DMS153 treated with DMSO at 0.1 percent for 48 hours (cell line): ENCODE measurements around the gene OR2B2.
"Not testable (repeated sequence)": the region's sequence is repeated elsewhere in the genome, so short reads cannot be mapped to it uniquely, and the experiment has no call there.

Experiments
- DNase-seq: peaks from one replicate; lab custom pipeline; 2025; ENCODE audit not compliant: unreplicated experiment; lab: John Stamatoyannopoulos, UW

OR2B2 gene

DNA sequence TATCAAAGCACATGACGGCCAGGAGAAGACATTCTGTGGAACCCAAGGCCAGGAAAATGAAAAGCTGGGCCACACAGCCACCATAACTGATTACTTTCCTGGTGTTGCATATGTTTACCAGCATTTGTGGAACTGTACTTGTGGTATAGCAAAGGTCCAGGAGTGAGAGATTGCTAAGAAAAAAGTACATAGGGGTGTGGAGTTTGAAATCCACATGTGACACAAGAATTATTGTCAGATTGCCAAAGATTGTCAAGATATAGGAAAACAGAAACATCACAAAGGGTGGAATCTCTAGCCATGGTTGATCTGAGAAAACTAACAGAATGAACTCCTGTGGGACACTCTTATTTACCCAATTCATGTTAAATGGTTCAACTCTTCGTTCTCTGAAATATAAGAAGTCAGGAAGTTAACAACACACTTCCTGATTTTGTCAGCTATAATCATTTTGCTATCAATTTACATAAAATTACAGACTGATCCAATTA lies at the start of gene OR2B2:
Gene OR2B2 (minus strand): TSS at position 441 of the 491 bp plus-strand sequence. CDS start 77 bp downstream, at position 364.
- DNase-seq, result no peak

- DNase-seq, result no peak
Observed at GRCh38 chr6:27957516-27957915, 45.3 kb upstream of the OR2B2 start.

- no peak for DNase-seq
Observed at GRCh38 chr6:27956941-27957340, 44.7 kb upstream of the OR2B2 start, which contains the start of gene OR2B6. TSS of gene OR2B6 (plus strand) at chr6:27957241. CDS start at chr6:27957241, 0 bp downstream.

GRCh38 chr6:27951040-27951439 lies 38.8 kb upstream of the OR2B2 start:
- DNase-seq, result no peak

GRCh38 chr6:27948237-27948636 lies 36.0 kb upstream of the OR2B2 start:
- no peak for DNase-seq

DNA sequence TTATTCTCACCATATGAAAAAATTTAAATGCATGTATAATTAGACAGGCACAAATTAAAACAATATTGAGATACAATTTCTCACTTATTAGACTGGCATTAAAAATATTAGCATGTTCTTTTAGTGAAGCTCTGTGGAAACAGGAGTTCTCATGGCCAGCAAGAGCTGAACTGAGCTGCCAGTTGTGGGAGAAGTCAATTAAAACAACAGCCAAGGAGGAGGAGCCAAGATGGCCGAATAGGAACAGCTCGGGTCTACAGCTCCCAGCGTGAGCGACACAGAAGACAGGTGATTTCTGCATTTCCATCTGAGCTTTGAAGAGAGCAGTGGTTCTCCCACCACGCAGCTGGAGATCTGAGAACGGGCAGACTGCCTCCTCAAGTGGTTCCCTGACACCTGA lies 30.9 kb upstream of the OR2B2 start:
- not testable (repeated sequence) for DNase-seq

GRCh38 chr6:27940766-27941165 lies 28.6 kb upstream of the OR2B2 start:
- no peak for DNase-seq

DNA sequence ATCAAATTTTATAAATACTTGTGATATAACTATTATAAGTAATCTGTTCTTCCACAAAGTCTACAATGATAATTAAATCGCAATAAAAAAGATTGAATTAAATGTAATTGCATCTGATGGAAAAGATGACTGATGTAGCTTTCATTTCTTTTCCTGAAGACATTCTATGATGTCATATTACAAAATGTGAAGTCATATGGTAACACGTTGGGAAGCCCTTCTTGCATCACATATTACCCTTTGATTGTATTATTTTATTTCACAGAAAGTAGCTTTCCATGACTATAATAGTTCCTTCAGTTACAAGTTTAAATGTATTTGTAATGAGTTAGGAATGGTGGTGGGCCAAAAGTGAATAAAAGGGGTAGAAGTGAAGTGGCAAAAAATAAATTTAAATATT lies 19.0 kb upstream of the OR2B2 start:
- DNase-seq, result no peak

DNA sequence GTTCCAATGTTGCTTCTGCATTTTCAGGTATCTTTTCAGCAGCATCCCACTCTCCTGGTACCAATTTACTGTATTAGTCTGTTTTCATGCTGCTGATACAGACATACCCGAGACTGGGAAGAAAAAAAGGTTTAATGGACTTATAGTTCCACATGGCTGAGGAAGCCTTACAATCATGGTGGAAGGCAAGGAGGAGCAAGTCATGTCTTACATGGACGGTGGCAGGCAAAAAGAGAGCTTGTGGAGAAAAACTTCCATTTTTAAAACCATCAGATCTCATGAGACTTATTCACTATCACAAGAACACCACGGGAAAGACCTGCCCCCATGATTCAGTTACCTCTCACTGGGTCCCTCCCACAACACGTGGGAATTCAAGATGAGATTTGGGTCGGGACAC lies 17.7 kb upstream of the OR2B2 start:
- DNase-seq, result not testable (repeated sequence)

- not testable (repeated sequence) for DNase-seq
Observed at GRCh38 chr6:27928041-27928440, 15.8 kb upstream of the OR2B2 start.

DNA sequence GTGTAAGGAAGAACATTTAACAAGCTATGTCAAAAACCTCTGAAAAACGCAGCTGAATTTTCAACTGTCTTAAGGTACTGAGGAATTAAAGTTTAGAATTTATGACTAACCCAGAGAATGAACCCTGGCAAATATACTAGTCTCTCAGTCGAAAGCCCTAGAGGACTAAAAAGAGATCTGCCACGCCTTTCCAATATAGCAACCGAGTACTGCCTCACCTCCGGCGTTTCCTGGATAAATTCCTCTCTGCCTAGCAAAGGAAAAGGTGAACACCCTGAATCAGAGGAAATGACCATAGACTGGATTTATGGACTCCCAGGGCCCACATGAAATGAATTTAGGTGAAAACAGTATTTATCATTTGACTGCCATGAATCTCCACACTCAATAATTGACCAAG lies 12.0 kb upstream of the OR2B2 start:
- no peak for DNase-seq

- DNase-seq, result no peak
Observed at GRCh38 chr6:27922949-27923348, 10.8 kb upstream of the OR2B2 start.

DNA sequence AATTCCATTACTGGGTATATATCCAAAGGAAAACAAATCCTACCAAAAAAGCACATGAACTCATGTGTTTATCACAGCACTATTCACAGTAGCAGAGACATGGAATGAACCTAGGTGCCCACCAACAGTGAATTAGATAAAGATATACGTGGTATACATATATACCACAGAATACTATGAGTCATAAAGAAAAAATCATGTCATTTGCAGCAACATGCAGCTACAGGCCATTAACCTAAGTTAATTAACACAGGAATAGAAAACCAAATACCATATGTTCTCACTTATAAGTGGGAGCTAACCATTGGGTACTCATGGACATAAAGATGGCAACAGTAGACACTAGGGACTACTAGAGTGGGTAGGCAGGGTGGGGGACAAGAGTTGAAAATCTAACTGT lies 4.2 kb downstream of the OR2B2 start:
- no peak for DNase-seq

- DNase-seq, result peak; percentile 53
Observed at GRCh38 chr6:27902335-27903314, 9.6 kb downstream of the OR2B2 start.

- no peak for DNase-seq
Observed at GRCh38 chr6:27901801-27902200, 10.4 kb downstream of the OR2B2 start.

- not testable (repeated sequence) for DNase-seq
Observed at GRCh38 chr6:27900197-27900596, 12.0 kb downstream of the OR2B2 start.

GRCh38 chr6:27899543-27899942 lies 12.7 kb downstream of the OR2B2 start:
- no peak for DNase-seq

- DNase-seq, result no peak
Observed at GRCh38 chr6:27897580-27898206, 14.5 kb downstream of the OR2B2 start.

- no peak for DNase-seq
Observed at GRCh38 chr6:27896398-27896796, 15.8 kb downstream of the OR2B2 start.

DNA sequence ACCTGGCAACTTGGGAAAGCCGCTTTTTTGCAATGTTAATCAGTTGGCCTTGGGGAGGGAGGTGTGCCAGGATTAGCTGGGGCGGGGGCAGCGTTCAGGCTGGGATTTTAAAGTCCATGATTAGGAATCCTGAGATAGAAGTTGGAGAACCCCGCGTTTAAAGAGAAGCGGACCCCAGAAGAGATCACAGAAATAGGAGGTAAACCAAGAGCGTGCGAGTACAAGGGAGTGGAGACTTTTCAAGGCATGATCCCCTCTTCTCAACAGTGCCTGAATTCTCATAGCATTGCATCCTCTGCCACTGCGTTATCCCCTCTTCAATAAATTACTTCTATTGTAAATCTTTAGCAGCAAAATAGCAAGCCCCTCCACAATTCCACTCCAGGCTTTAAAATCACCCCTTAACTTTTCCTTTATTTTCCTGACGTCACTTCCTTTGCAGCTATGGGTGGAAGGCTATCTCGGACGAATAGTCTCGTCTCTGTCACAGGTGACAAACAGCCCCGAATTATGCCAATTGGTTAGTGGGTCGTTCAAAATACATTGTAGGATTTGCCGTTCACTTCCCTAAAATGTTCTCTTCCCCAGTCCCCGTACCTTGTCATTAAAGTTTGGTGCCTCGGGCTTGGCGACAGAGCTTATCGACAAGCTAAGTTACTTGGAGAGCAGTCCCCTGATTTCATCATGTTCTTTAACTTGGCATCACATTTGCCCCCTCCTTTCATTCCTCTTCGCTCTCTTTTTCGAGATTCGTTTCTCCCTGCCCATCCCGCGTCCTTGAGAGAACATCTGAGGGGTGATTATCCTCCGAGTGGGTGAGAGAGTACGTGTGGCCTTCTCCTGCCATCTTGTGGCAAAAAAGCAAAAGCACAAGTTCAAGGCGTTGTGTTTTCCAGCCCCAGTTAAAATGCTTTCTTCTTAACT lies 17.1 kb downstream of the OR2B2 start:
- peak; percentile 56 for DNase-seq
